ENCODE measurements around the gene NFIX. TPM values are rescaled to one million over a fixed set of nuclear protein-coding genes. Genes with fewer than 3 reads are reported as not detected.
A peak's percentile ranks its signal among the peaks of the same experiment; 100 is the strongest.

Gene NFIX
- total and polyA plus RNA-seq, 9 donors: 30.3 to 256 (median 217) TPM

- Histone ChIP-seq H3K4me3 (no peak overlapping the region), H3K27me3 (no peaks in the 10 kb centered on the region), H3K9me3 (no peaks in the 10 kb centered on the region), H3K36me3 (no peaks in the 10 kb centered on the region), H3K4me1 (ENCODE audit: insufficient read depth) (peaks cover 29% of the 10 kb centered on the region), H3K27ac (peak overlapping the region; percentile 77 to 87)
- WGBS, 3 donors: 42 to 56% (median 50%) methylated on average over 8 to 10 of the region's 10 CpGs
- intact Hi-C loops (cut with DNase I): no loop called here
- TF ChIP-seq CTCF (IDR thresholded peaks at IDR 0.05) (no peak), POLR2A (IDR thresholded peaks at IDR 0.05) (no peak), EP300 (IDR thresholded peaks at IDR 0.05) (no peak)
- peak in 3 of 5 donors; percentile 50 to 53 (median 52) for DNase-seq
These were observed 95.4 kb downstream of the NFIX start for GRCh38 chr19:13090511-13091231.

- no peaks in the 10 kb centered on the region for H3K9me3 ChIP-seq
- H3K27ac ChIP-seq: peak overlapping the region; percentile 37 to 87
- TF ChIP-seq EP300 (IDR thresholded peaks at IDR 0.05) (no peak), POLR2A (IDR thresholded peaks at IDR 0.05) (no peak), CTCF (IDR thresholded peaks at IDR 0.05) (no peak)
- peaks cover 29% of the 10 kb centered on the region for H3K4me1 ChIP-seq (ENCODE audit: insufficient read depth)
- H3K36me3 ChIP-seq: no peaks in the 10 kb centered on the region
- no peaks in the 10 kb centered on the region for H3K27me3 ChIP-seq
- peak; percentile 81 to 86 (median 82) for DNase-seq
- intact Hi-C loops (cut with DNase I): loop anchor here in 2 of 4 donors (2.0 kb wide), 2 partner anchors 107 to 113 kb away; no protein-coding TSS in a partner anchor
- whole genome bisulfite sequencing, 3 donors: 15 to 30% (median 21%) methylated on average over 25 of the region's 25 CpGs
- no peak overlapping the region for H3K4me3 ChIP-seq
These were observed 96.3 kb downstream of the NFIX start for GRCh38 chr19:13091400-13092157.

- no peak overlapping the region for H3K4me3 ChIP-seq
These were observed 96.9 kb downstream of the NFIX start for GRCh38 chr19:13092158-13092543.

More at GRCh38 chr19:13092158-13092543, 96.9 kb downstream of the NFIX start:
- intact Hi-C loops (cut with DNase I): loop anchor here in 2 of 4 donors (2.0 kb wide), 2 partner anchors 107 to 113 kb away; no protein-coding TSS in a partner anchor
- no peaks in the 10 kb centered on the region for H3K36me3 ChIP-seq
- H3K9me3 ChIP-seq: no peaks in the 10 kb centered on the region
- TF ChIP-seq POLR2A (IDR thresholded peaks at IDR 0.05): no peak
- no peak for TF ChIP-seq CTCF (IDR thresholded peaks at IDR 0.05)
- TF ChIP-seq EP300 (IDR thresholded peaks at IDR 0.05): no peak
- 45 to 49% (median 48%) methylated on average over 2 of the region's 2 CpGs for WGBS, 3 donors
- DNase-seq: peak in 2 of 5 donors; percentile 39 to 49
- H3K27me3 ChIP-seq: no peaks in the 10 kb centered on the region
- peak overlapping the region; percentile 37 to 87 for H3K27ac ChIP-seq
- H3K4me1 ChIP-seq (ENCODE audit: insufficient read depth): peaks cover 29% of the 10 kb centered on the region

Measured in ovary (tissue), 9 donors.